ENCODE results near the gene UBR3.

Gene UBR3

GRCh38 chr2:170092436-170093060, 265.3 kb downstream of the UBR3 start:
- DNase-seq (ENCODE audit: extremely low read depth, insufficient read length): no peak

GRCh38 chr2:170095380-170095779, 268.1 kb downstream of the UBR3 start:
- Histone ChIP-seq H3K4me3 (replicated peaks; ENCODE audit: low read depth, low read length) (no peak overlapping the region), H3K27me3 (replicated peaks; ENCODE audit: control insufficient read depth, insufficient read depth, low read length) (no peaks in the 10 kb centered on the region), H3K36me3 (ENCODE audit: control insufficient read depth, insufficient read depth, low read length) (no peaks in the 10 kb centered on the region)
- no peak for TF ChIP-seq CTCF (IDR thresholded peaks at IDR 0.05; ENCODE audit: insufficient read depth, low read length, poor library complexity, severe bottlenecking)
- DNase-seq (ENCODE audit: extremely low read depth, insufficient read length): no peak

More at GRCh38 chr2:170092436-170093060, 265.3 kb downstream of the UBR3 start:
- Histone ChIP-seq H3K4me3 (replicated peaks; ENCODE audit: low read depth, low read length) (no peak overlapping the region), H3K36me3 (ENCODE audit: control insufficient read depth, insufficient read depth, low read length) (no peaks in the 10 kb centered on the region), H3K27me3 (replicated peaks; ENCODE audit: control insufficient read depth, insufficient read depth, low read length) (no peaks in the 10 kb centered on the region)
- no peak for TF ChIP-seq CTCF (IDR thresholded peaks at IDR 0.05; ENCODE audit: insufficient read depth, low read length, poor library complexity, severe bottlenecking)

GRCh38 chr2:170098626-170099312, 271.5 kb downstream of the UBR3 start:
- DNase-seq (ENCODE audit: extremely low read depth, insufficient read length): no peak
- Histone ChIP-seq H3K4me3 (replicated peaks; ENCODE audit: low read depth, low read length) (no peak overlapping the region), H3K27me3 (replicated peaks; ENCODE audit: control insufficient read depth, insufficient read depth, low read length) (no peaks in the 10 kb centered on the region), H3K36me3 (ENCODE audit: control insufficient read depth, insufficient read depth, low read length) (no peaks in the 10 kb centered on the region)
- no peak for TF ChIP-seq CTCF (IDR thresholded peaks at IDR 0.05; ENCODE audit: insufficient read depth, low read length, poor library complexity, severe bottlenecking)

- DNase-seq (ENCODE audit: extremely low read depth, insufficient read length): no peak
- Histone ChIP-seq H3K4me3 (replicated peaks; ENCODE audit: low read depth, low read length) (no peak overlapping the region), H3K36me3 (ENCODE audit: control insufficient read depth, insufficient read depth, low read length) (no peaks in the 10 kb centered on the region), H3K27me3 (replicated peaks; ENCODE audit: control insufficient read depth, insufficient read depth, low read length) (no peaks in the 10 kb centered on the region)
- no peak for TF ChIP-seq CTCF (IDR thresholded peaks at IDR 0.05; ENCODE audit: insufficient read depth, low read length, poor library complexity, severe bottlenecking)
Observed at GRCh38 chr2:170101789-170102188, 274.5 kb downstream of the UBR3 start.

GRCh38 chr2:170106102-170106840, 279.0 kb downstream of the UBR3 start:
- Histone ChIP-seq H3K36me3 (ENCODE audit: control insufficient read depth, insufficient read depth, low read length) (no peaks in the 10 kb centered on the region), H3K27me3 (replicated peaks; ENCODE audit: control insufficient read depth, insufficient read depth, low read length) (no peaks in the 10 kb centered on the region), H3K4me3 (replicated peaks; ENCODE audit: low read depth, low read length) (no peak overlapping the region)
- no peak for TF ChIP-seq CTCF (IDR thresholded peaks at IDR 0.05; ENCODE audit: insufficient read depth, low read length, poor library complexity, severe bottlenecking)
- DNase-seq (ENCODE audit: extremely low read depth, insufficient read length): no peak

Data from GM06990 (cell line).